MCF 10A (cell line): Measurements from ENCODE around the gene SLC4A2. TPM values are rescaled to one million over a fixed set of nuclear protein-coding genes. Genes with fewer than 3 reads are reported as not detected.
A peak's percentile ranks its signal among the peaks of the same experiment; 100 is the strongest.

Experiments
- BruUV-seq: library from RNA; stranded (reverse); fragments of 400-500 nt; replicated peaks from 2 replicates; lab custom pipeline; 2021; lab: Mats Ljungman, UMichigan
- CTCF ChIA-PET: fragments of 300-600 bp; sonication (Branson Sonifier 250); formaldehyde crosslinking; extraction: SDS; loops from one replicate; lab custom pipeline; 2021; ENCODE audit warnings: antibody characterized with exemption, inconsistent platforms; lab: Yijun Ruan, JAX
- POLR2A ChIA-PET: fragments of 300-600, 350-650 bp; sonication (Branson Sonifier 250); formaldehyde crosslinking; extraction: SDS; loops from one replicate; lab custom pipeline; 2020; ENCODE audit warnings: antibody characterized with exemption, inconsistent platforms; lab: Yijun Ruan, JAX
- DNase-seq: peaks from one replicate; pipeline ENCODE4 v3.0.0-alpha.2; 2018; ENCODE audit not compliant: unreplicated experiment
- H3K27ac Mint-ChIP-seq: one replicate; pipeline ENCODE4 v1.8.0; 2022; ENCODE audit warnings: mild to moderate bottlenecking, low read depth, mixed read lengths; ENCODE audit not compliant: unreplicated experiment
- H3K27me3 Mint-ChIP-seq: one replicate; pipeline ENCODE4 v1.8.0; 2022; ENCODE audit warnings: mixed read lengths; ENCODE audit not compliant: insufficient read depth, unreplicated experiment
- H3K36me3 Mint-ChIP-seq: one replicate; pipeline ENCODE4 v1.8.0; 2022; ENCODE audit warnings: mild to moderate bottlenecking, moderate library complexity, mixed read lengths; ENCODE audit not compliant: insufficient read depth, unreplicated experiment
- H3K4me1 Mint-ChIP-seq: one replicate; pipeline ENCODE4 v1.8.0; 2022; ENCODE audit warnings: mixed read lengths; ENCODE audit not compliant: insufficient read depth, unreplicated experiment
- H3K4me3 Mint-ChIP-seq: one replicate; pipeline ENCODE4 v1.8.0; 2022; ENCODE audit warnings: mild to moderate bottlenecking, moderate library complexity, mixed read lengths; ENCODE audit not compliant: unreplicated experiment
- H3K9me3 Mint-ChIP-seq: one replicate; pipeline ENCODE4 v1.8.0; 2022; ENCODE audit warnings: mixed read lengths; ENCODE audit not compliant: unreplicated experiment
- CTCF ChIP-seq: fragments of 200-600 bp; IDR thresholded peaks from one replicate; pipeline ENCODE4 v1.8.0; 2022; ENCODE audit warnings: antibody characterized with exemption, mild to moderate bottlenecking; ENCODE audit not compliant: unreplicated experiment
- intact Hi-C: fragments of 100-400 bp; cut with micrococcal nuclease; formaldehyde crosslinking; loops from 2 replicates; pipeline ENCODE4 v1.14.1; 2022
- total RNA-seq: library from RNA; stranded (reverse); gene quantifications from 2 replicates; pipeline ENCODE4 v1.2.3, GENCODE V29; 2022

Gene SLC4A2
- total RNA-seq, 1 experiment from 2014 or later = 112 TPM

GRCh38 chr7:151079199-151079910 lies 20.0 kb downstream of the SLC4A2 start:
- peak overlapping the region; percentile 83 for H3K27ac Mint-ChIP-seq
- CTCF ChIA-PET = interaction anchor here (0.5 to 0.6 kb wide), 2 partner anchors 23 to 40 kb away, joined by 3 read pairs; no protein-coding TSS in a partner anchor
- no peaks in the 10 kb centered on the region for H3K9me3 Mint-ChIP-seq
- no peak for TF ChIP-seq CTCF
- H3K4me3 Mint-ChIP-seq = peak overlapping the region; percentile 91
- H3K27me3 Mint-ChIP-seq = no peaks in the 10 kb centered on the region
- no TSS peak for BruUV-seq
- peaks cover 29% of the 10 kb centered on the region for H3K36me3 Mint-ChIP-seq
- DNase-seq = no peak
- H3K4me1 Mint-ChIP-seq = peaks cover 24% of the 10 kb centered on the region
- intact Hi-C loops = no loop called here
- POLR2A ChIA-PET = interaction anchor here (0.6 to 1.1 kb wide), 2 partner anchors 16 to 39 kb away, joined by 3 read pairs; no protein-coding TSS in a partner anchor

GRCh38 chr7:151080067-151080521 lies 20.7 kb downstream of the SLC4A2 start:
- Mint-ChIP-seq H3K36me3 (peaks cover 23% of the 10 kb centered on the region), H3K9me3 (no peaks in the 10 kb centered on the region), H3K4me3 (peak overlapping the region; percentile 91), H3K27me3 (no peaks in the 10 kb centered on the region), H3K27ac (peak overlapping the region; percentile 83), H3K4me1 (peaks cover 26% of the 10 kb centered on the region)
- intact Hi-C loops = loop anchor here (1.0 to 2.0 kb wide), 2 partner anchors 21 to 51 kb away; partner anchors contain the start of genes ABCB8 and SLC4A2
- no peak for TF ChIP-seq CTCF
- ChIA-PET CTCF (interaction anchor here (0.5 to 1.0 kb wide), 5 partner anchors 11 to 50 kb away, joined by 3 read pairs; no protein-coding TSS in a partner anchor), POLR2A (interaction anchor here (0.8 to 10.0 kb wide), 6 partner anchors 17 to 100 kb away, joined by 3 to 151 read pairs (median 8); partner anchors contain the start of genes ABCB8, CDK5 and SLC4A2)
- BruUV-seq = TSS peak; percentile 46
- DNase-seq = peak; percentile 17

GRCh38 chr7:151080522-151081169 lies 21.3 kb downstream of the SLC4A2 start, which contains the start of gene FASTK:
FASTK (minus strand) TSS chr7:151080809; CDS start chr7:151080766, 43 bp downstream.
- Mint-ChIP-seq H3K4me1 (peaks cover 32% of the 10 kb centered on the region), H3K27ac (peak within 1 kb of the TSS; percentile 83), H3K4me3 (peak within 1 kb of the TSS; percentile 91), H3K27me3 (no peaks in the 10 kb centered on the region), H3K9me3 (no peaks in the 10 kb centered on the region), H3K36me3 (peaks cover 17% of the 10 kb centered on the region)
- ChIA-PET CTCF (interaction anchor here (0.5 to 1.0 kb wide), 6 partner anchors 10 to 51 kb away, joined by 3 read pairs; no protein-coding TSS in a partner anchor), POLR2A (interaction anchor here (0.8 to 10.0 kb wide), 6 partner anchors 20 to 101 kb away, joined by 3 to 151 read pairs (median 8); partner anchors contain the start of genes ABCB8, CDK5 and SLC4A2)
- intact Hi-C loops = loop anchor here (1.0 to 2.0 kb wide), 2 partner anchors 21 to 52 kb away; partner anchors contain the start of genes ABCB8 and SLC4A2
- TF ChIP-seq CTCF = no peak
- no TSS peak for BruUV-seq
- DNase-seq = peak; percentile 91
